ENCODE data around the gene UBC. TPM values are rescaled to one million over a fixed set of nuclear protein-coding genes. Genes with fewer than 3 reads are reported as not detected.

The UBC gene
- polyA plus RNA-seq, 1 experiment: 1,376 TPM

- DNase-seq (ENCODE audit: low read depth, low spot score): no peak
- Histone ChIP-seq H3K9me3 (ENCODE audit: control insufficient read depth, insufficient read depth, low read length) (no peaks in the 10 kb centered on the region), H3K27me3 (ENCODE audit: control insufficient read depth, insufficient read depth, low read length) (peaks cover 2% of the 10 kb centered on the region), H3K27ac (ENCODE audit: low read depth, low read length) (no peak overlapping the region), H3K4me3 (ENCODE audit: low read depth, low read length) (no peak overlapping the region)
- POLR2A ChIA-PET: no interaction called here
- CTCF ChIA-PET: interaction anchor here (0.7 kb wide), 1 partner anchor 840 kb away, joined by 3 read pairs; no protein-coding TSS in a partner anchor
- no peak for TF ChIP-seq CTCF (IDR thresholded peaks at IDR 0.05; ENCODE audit: low read depth, low read length)
Measured at GRCh38 chr12:124872068-124872719, 42.3 kb downstream of the UBC start.

- Histone ChIP-seq H3K27ac (ENCODE audit: low read depth, low read length) (no peak overlapping the region), H3K27me3 (ENCODE audit: control insufficient read depth, insufficient read depth, low read length) (peaks cover 2% of the 10 kb centered on the region), H3K4me3 (ENCODE audit: low read depth, low read length) (no peak overlapping the region), H3K9me3 (ENCODE audit: control insufficient read depth, insufficient read depth, low read length) (no peaks in the 10 kb centered on the region)
- DNase-seq (ENCODE audit: low read depth, low spot score): no peak
- TF ChIP-seq CTCF (IDR thresholded peaks at IDR 0.05; ENCODE audit: low read depth, low read length): no peak
- ChIA-PET CTCF (interaction anchor here (1.2 kb wide), 1 partner anchor 36 kb away, joined by 5 read pairs; no protein-coding TSS in a partner anchor), POLR2A (no interaction called here)
Measured at GRCh38 chr12:124871297-124871696, 43.2 kb downstream of the UBC start.

- POLR2A ChIA-PET: no interaction called here
- Histone ChIP-seq H3K27me3 (ENCODE audit: control insufficient read depth, insufficient read depth, low read length) (peaks cover 2% of the 10 kb centered on the region), H3K27ac (ENCODE audit: low read depth, low read length) (no peak overlapping the region), H3K9me3 (ENCODE audit: control insufficient read depth, insufficient read depth, low read length) (no peaks in the 10 kb centered on the region), H3K4me3 (ENCODE audit: low read depth, low read length) (no peak overlapping the region)
- no peak for TF ChIP-seq CTCF (IDR thresholded peaks at IDR 0.05; ENCODE audit: low read depth, low read length)
- DNase-seq (ENCODE audit: low read depth, low spot score): no peak
- CTCF ChIA-PET: interaction anchor here (1.2 kb wide), 1 partner anchor 36 kb away, joined by 5 read pairs; no protein-coding TSS in a partner anchor
Measured at GRCh38 chr12:124870515-124870914, 43.9 kb downstream of the UBC start.

- POLR2A ChIA-PET: no interaction called here
- TF ChIP-seq CTCF (IDR thresholded peaks at IDR 0.05; ENCODE audit: low read depth, low read length): no peak
- DNase-seq (ENCODE audit: low read depth, low spot score): no peak
- Histone ChIP-seq H3K9me3 (ENCODE audit: control insufficient read depth, insufficient read depth, low read length) (no peaks in the 10 kb centered on the region; the same call in 1 of the 2 replicates), H3K4me3 (ENCODE audit: low read depth, low read length) (no peak overlapping the region), H3K27ac (ENCODE audit: low read depth, low read length) (no peak overlapping the region), H3K27me3 (ENCODE audit: control insufficient read depth, insufficient read depth, low read length) (peaks cover 2% of the 10 kb centered on the region)
- CTCF ChIA-PET: no interaction called here
Measured at GRCh38 chr12:124869059-124869665, 45.3 kb downstream of the UBC start.

All from AG04450 (cell line).